KMS-11 (cell line): Measurements from ENCODE around the gene EGFL7.
A peak's percentile ranks its signal among the peaks of the same experiment; 100 is the strongest.

Experiments
- H2AFZ ChIP-seq: fragments of 200-600 bp; sonication (generic); 2 replicates; pipeline ENCODE4 v1.6.1; 2016; ENCODE audit warnings: antibody characterized with exemption, mixed run types, low read depth
- H3K27ac ChIP-seq: fragments of 200-600 bp; sonication (generic); 2 replicates; pipeline ENCODE4 v1.6.1; 2016; ENCODE audit warnings: mild to moderate bottlenecking, mixed run types
- H3K27me3 ChIP-seq: fragments of 200-600 bp; sonication (generic); 2 replicates; pipeline ENCODE4 v1.6.1; 2017; ENCODE audit warnings: mild to moderate bottlenecking, low read depth, mixed run types, moderate library complexity; ENCODE audit not compliant: insufficient read depth
- H3K36me3 ChIP-seq: fragments of 200-600 bp; sonication (generic); 2 replicates; pipeline ENCODE4 v1.6.1; 2017; ENCODE audit warnings: mild to moderate bottlenecking, mixed run types; ENCODE audit not compliant: insufficient read depth
- H3K4me1 ChIP-seq: fragments of 200-600 bp; sonication (generic); 2 replicates; pipeline ENCODE4 v1.6.1; 2016; ENCODE audit warnings: mild to moderate bottlenecking, low read depth, mixed run types; ENCODE audit not compliant: poor library complexity, severe bottlenecking
- H3K4me2 ChIP-seq: fragments of 200-600 bp; sonication (generic); 2 replicates; pipeline ENCODE4 v1.7.0; 2016; ENCODE audit warnings: mild to moderate bottlenecking, mixed run types
- H3K4me3 ChIP-seq: fragments of 200-600 bp; sonication (generic); IDR thresholded peaks from 2 replicates; pipeline ENCODE4 v1.6.1; 2017; ENCODE audit warnings: low read depth, low read length, mixed read lengths; ENCODE audit not compliant: insufficient read depth
- H3K79me2 ChIP-seq: fragments of 200-600 bp; sonication (generic); 2 replicates; pipeline ENCODE4 v1.6.1; 2016; ENCODE audit warnings: low read depth, mixed run types; ENCODE audit not compliant: insufficient read depth
- H3K9ac ChIP-seq: fragments of 200-600 bp; sonication (generic); 2 replicates; pipeline ENCODE4 v1.6.1; 2016; ENCODE audit warnings: mild to moderate bottlenecking, mixed run types
- H4K20me1 ChIP-seq: fragments of 200-600 bp; sonication (generic); 2 replicates; pipeline ENCODE4 v1.6.1; 2016; ENCODE audit warnings: mild to moderate bottlenecking, mixed run types; ENCODE audit not compliant: insufficient read depth
- CTCF ChIP-seq: fragments of 200-600 bp; sonication (generic); conservative IDR thresholded peaks from 2 replicates; pipeline ENCODE4 v1.6.1; 2017; ENCODE audit warnings: low read depth, mild to moderate bottlenecking, antibody characterized with exemption, low read length, moderate library complexity, mixed read lengths

The EGFL7 gene

GRCh38 chr9:136653323-136654079, 9.2 kb upstream of the EGFL7 start:
- Histone ChIP-seq H2AFZ (no peak overlapping the region; the same call in 1 of the 2 replicates), H3K36me3 (no peaks in the 10 kb centered on the region), H3K4me1 (peaks cover 3% of the 10 kb centered on the region), H3K4me3 (no peak overlapping the region), H3K27me3 (peaks cover 94% of the 10 kb centered on the region), H4K20me1 (no peaks in the 10 kb centered on the region), H3K9ac (no peak overlapping the region), H3K27ac (no peak overlapping the region), H3K79me2 (no peaks in the 10 kb centered on the region), H3K4me2 (no peak overlapping the region)
- TF ChIP-seq CTCF = no peak

- H3K4me1 ChIP-seq = peaks cover 3% of the 10 kb centered on the region
- H3K36me3 ChIP-seq = no peaks in the 10 kb centered on the region
- H4K20me1 ChIP-seq = no peaks in the 10 kb centered on the region
- no peak overlapping the region for H3K4me2 ChIP-seq
- no peak for TF ChIP-seq CTCF
- no peak overlapping the region for H2AFZ ChIP-seq
- no peak overlapping the region for H3K9ac ChIP-seq
- no peaks in the 10 kb centered on the region for H3K79me2 ChIP-seq
- H3K27me3 ChIP-seq = peaks cover 95% of the 10 kb centered on the region
- no peak overlapping the region for H3K4me3 ChIP-seq
- no peak overlapping the region for H3K27ac ChIP-seq
Measured at GRCh38 chr9:136654820-136655535, 7.7 kb upstream of the EGFL7 start.

- Histone ChIP-seq H3K4me1 (peaks cover 3% of the 10 kb centered on the region), H3K36me3 (no peaks in the 10 kb centered on the region), H4K20me1 (no peaks in the 10 kb centered on the region), H2AFZ (peak overlapping the region; percentile 13; the same call in 1 of the 2 replicates), H3K4me3 (no peak overlapping the region), H3K9ac (no peak overlapping the region), H3K4me2 (peak overlapping the region; percentile 31; the same call in 1 of the 2 replicates), H3K27ac (no peak overlapping the region), H3K27me3 (peaks cover 97% of the 10 kb centered on the region), H3K79me2 (no peaks in the 10 kb centered on the region)
- TF ChIP-seq CTCF = no peak
Measured at GRCh38 chr9:136655536-136656182, 7.1 kb upstream of the EGFL7 start.

- H3K4me1 ChIP-seq = peaks cover 3% of the 10 kb centered on the region
- no peaks in the 10 kb centered on the region for H3K79me2 ChIP-seq
- H3K4me2 ChIP-seq = peak overlapping the region; percentile 31; the same call in 1 of the 2 replicates
- no peaks in the 10 kb centered on the region for H4K20me1 ChIP-seq
- no peak overlapping the region for H3K9ac ChIP-seq
- no peak overlapping the region for H3K4me3 ChIP-seq
- no peak overlapping the region for H3K27ac ChIP-seq
- H2AFZ ChIP-seq = peak overlapping the region; percentile 13; the same call in 1 of the 2 replicates
- no peak for TF ChIP-seq CTCF
- peaks cover 97% of the 10 kb centered on the region for H3K27me3 ChIP-seq
- H3K36me3 ChIP-seq = no peaks in the 10 kb centered on the region
Measured at GRCh38 chr9:136656183-136656738, 6.5 kb upstream of the EGFL7 start.
